NB4 (cell line): ENCODE results near the gene PAPOLB.

Experiments used
- POLR2A ChIP-seq: IDR thresholded peaks from 2 replicates; pipeline ENCODE4 v1.6.1; 2011; ENCODE audit warnings: mild to moderate bottlenecking; ENCODE audit not compliant: insufficient read length; ENCODE audit errors: extremely low read depth
- TF ChIP-seq, protein P1 (sequence below): IDR thresholded peaks from one replicate; pipeline ENCODE4 v1.5.1; 2012; ENCODE audit warnings: low read depth, low read length

DNA sequence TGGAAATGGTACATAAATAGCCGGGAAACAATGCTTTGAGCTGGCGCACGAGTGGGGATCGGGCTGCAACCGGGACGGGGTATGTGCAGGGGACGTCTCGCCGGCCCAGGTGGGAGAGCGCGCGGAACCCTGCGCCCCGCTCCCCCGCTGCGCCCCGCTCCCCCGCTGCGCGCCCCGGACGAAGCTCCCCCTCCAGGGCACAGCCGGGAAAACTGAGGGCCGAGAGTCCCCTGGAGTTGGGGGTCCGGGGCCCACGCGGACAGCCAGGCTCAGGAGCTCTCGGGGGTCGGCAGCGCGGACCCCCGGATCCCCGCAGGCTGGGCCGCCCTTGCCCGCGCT lies 21.2 kb upstream of the PAPOLB start:
- TF ChIP-seq, protein P1, sequence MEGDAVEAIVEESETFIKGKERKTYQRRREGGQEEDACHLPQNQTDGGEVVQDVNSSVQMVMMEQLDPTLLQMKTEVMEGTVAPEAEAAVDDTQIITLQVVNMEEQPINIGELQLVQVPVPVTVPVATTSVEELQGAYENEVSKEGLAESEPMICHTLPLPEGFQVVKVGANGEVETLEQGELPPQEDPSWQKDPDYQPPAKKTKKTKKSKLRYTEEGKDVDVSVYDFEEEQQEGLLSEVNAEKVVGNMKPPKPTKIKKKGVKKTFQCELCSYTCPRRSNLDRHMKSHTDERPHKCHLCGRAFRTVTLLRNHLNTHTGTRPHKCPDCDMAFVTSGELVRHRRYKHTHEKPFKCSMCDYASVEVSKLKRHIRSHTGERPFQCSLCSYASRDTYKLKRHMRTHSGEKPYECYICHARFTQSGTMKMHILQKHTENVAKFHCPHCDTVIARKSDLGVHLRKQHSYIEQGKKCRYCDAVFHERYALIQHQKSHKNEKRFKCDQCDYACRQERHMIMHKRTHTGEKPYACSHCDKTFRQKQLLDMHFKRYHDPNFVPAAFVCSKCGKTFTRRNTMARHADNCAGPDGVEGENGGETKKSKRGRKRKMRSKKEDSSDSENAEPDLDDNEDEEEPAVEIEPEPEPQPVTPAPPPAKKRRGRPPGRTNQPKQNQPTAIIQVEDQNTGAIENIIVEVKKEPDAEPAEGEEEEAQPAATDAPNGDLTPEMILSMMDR, result no peak
- TF ChIP-seq POLR2A, result no peak
